SK-N-MC (cell line): ENCODE results near the gene CEP72.

Experiments used
- EZH2 ChIP-seq: fragments of 200-600 bp; sonication (generic); IDR thresholded peaks from one replicate; pipeline ENCODE4 v1.6.1; 2017; ENCODE audit warnings: antibody characterized with exemption
- FOXP2 ChIP-seq: optimal IDR thresholded peaks from 2 replicates; pipeline ENCODE3; 2011; ENCODE audit warnings: mild to moderate bottlenecking, moderate library complexity; ENCODE audit not compliant: insufficient read depth; ENCODE audit errors: extremely low read length, control extremely low read depth
- POLR2AphosphoS5 ChIP-seq: IDR thresholded peaks from 2 replicates; pipeline ENCODE4 v1.6.1; 2012; ENCODE audit warnings: mild to moderate bottlenecking, low read depth, low read length, borderline replicate concordance

- TF ChIP-seq EZH2 (no peak), POLR2AphosphoS5 (no peak), FOXP2 (no peak)
Observed at GRCh38 chr5:585556-585955, 26.6 kb upstream of the CEP72 start.
